ENCODE data around the gene BAX. TPM values are rescaled to one million over a fixed set of nuclear protein-coding genes. Genes with fewer than 3 reads are reported as not detected.
A peak's percentile ranks its signal among the peaks of the same experiment; 100 is the strongest.

BAX gene
- total and polyA plus RNA-seq, 9 of the 15 experiments (the other 6 are each of a cell fraction or from before 2014, with no cell fraction given), result 3.2 to 95.4 (median 44.5) TPM

DNA sequence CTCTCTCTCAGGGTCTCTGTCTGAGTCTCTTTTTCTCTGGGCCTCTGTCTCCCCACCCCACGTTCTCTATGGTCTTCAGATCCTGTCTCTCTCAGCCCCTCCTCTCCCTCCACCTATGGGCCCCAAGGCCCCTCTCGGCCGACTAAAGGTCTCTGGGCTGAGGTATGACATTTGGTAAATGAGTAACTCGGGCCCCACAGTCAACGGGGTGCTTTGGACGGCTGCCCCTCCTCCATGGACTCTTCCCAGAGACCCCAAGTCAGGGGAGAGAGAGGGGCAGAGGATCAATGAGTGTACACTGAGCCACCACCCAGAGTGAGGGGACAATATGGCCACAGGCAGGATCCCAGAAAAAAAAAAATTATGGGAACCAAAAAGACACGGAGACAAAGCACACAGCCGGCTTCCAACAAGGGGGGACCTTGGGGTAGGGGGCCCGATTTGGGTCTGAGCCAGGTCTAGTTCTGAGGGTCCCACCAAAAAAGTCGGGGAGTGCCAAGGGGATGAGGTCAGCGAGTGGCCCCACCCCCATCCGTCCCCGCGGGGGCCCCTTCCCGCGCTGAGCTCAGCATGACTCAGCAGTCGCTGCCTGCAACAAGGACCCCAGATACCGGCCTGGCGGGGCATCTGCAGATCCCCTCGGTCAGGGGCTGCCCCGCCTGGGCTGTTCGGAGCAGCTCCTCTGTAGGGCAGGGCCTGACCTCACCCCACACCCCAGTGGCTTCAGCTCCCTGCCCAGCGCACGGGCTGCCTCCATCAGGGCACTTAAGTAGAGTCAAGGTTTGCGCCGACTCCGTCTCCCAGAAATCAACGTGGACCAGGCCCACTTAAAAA lies 8.9 kb downstream of the BAX start (continued):
- TF ChIP-seq KAT8 (IDR thresholded peaks at IDR 0.05; ENCODE audit: low read depth), result no peak
- TF ChIP-seq OTX1 (CRISPR knock-in tag; IDR thresholded peaks at IDR 0.05), result 0 out of 2 replicates have a peak, but pooled peaks have one; percentile 5
- no peak for TF ChIP-seq ZBTB49 (CRISPR knock-in tag; IDR thresholded peaks at IDR 0.05; ENCODE audit: borderline replicate concordance)
- peak; percentile 97 to 98 for TF ChIP-seq MAZ (CRISPR knock-in tag; conservative IDR thresholded peaks at IDR 0.05 in 1 of 2, IDR thresholded peaks at IDR 0.05 in 1 of 2)
- no peak for TF ChIP-seq ZNF174 (CRISPR knock-in tag; IDR thresholded peaks at IDR 0.05)
- TF ChIP-seq FOXK1 (CRISPR knock-in tag; IDR thresholded peaks at IDR 0.05; ENCODE audit: borderline replicate concordance), result no peak
- TF ChIP-seq ZNF197 (CRISPR knock-in tag; IDR thresholded peaks at IDR 0.05; ENCODE audit: low read depth), result peak; percentile 83
- TF ChIP-seq PYGO2 (tag; IDR thresholded peaks at IDR 0.05), result peak; percentile 68; the same call in 1 of the 2 replicates
- TF ChIP-seq, protein P1, sequence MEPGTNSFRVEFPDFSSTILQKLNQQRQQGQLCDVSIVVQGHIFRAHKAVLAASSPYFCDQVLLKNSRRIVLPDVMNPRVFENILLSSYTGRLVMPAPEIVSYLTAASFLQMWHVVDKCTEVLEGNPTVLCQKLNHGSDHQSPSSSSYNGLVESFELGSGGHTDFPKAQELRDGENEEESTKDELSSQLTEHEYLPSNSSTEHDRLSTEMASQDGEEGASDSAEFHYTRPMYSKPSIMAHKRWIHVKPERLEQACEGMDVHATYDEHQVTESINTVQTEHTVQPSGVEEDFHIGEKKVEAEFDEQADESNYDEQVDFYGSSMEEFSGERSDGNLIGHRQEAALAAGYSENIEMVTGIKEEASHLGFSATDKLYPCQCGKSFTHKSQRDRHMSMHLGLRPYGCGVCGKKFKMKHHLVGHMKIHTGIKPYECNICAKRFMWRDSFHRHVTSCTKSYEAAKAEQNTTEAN (CRISPR knock-in tag; IDR thresholded peaks at IDR 0.05), result no peak
- peak; percentile 93 for TF ChIP-seq ZNF589 (CRISPR knock-in tag; IDR thresholded peaks at IDR 0.05; ENCODE audit: low read depth)
- TF ChIP-seq ZNF263 (CRISPR knock-in tag; IDR thresholded peaks at IDR 0.05; ENCODE audit: borderline replicate concordance), result peak; percentile 52; the same call in 1 of the 2 replicates
- TF ChIP-seq ZKSCAN8 (CRISPR knock-in tag; IDR thresholded peaks at IDR 0.05), result no peak; the same call in 1 of the 2 replicates
- TF ChIP-seq CCNT2 (IDR thresholded peaks at IDR 0.05; ENCODE audit: borderline replicate concordance, extremely low read depth, insufficient read length, low read depth, low read length), result peak; percentile 98
- no peak for TF ChIP-seq WHSC1 (IDR thresholded peaks at IDR 0.05; ENCODE audit: low read length)
- peak; percentile 77 for TF ChIP-seq HDAC3 (IDR thresholded peaks at IDR 0.05; ENCODE audit: borderline replicate concordance, partially characterized antibody)
- no peak for TF ChIP-seq TAF15 (IDR thresholded peaks at IDR 0.05; ENCODE audit: low read depth, low read length)
- TF ChIP-seq CBX1 (IDR thresholded peaks at IDR 0.05; ENCODE audit: low read depth), result 0 out of 2 replicates have a peak, but pooled peaks have one; percentile 20
- TF ChIP-seq, protein P2, sequence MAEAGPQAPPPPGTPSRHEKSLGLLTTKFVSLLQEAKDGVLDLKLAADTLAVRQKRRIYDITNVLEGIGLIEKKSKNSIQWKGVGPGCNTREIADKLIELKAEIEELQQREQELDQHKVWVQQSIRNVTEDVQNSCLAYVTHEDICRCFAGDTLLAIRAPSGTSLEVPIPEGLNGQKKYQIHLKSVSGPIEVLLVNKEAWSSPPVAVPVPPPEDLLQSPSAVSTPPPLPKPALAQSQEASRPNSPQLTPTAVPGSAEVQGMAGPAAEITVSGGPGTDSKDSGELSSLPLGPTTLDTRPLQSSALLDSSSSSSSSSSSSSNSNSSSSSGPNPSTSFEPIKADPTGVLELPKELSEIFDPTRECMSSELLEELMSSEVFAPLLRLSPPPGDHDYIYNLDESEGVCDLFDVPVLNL (CRISPR knock-in tag; IDR thresholded peaks at IDR 0.05; ENCODE audit: low read depth), result no peak
- TF ChIP-seq NFE2L1 (tag; IDR thresholded peaks at IDR 0.05; ENCODE audit: borderline replicate concordance, low read depth), result peak; percentile 89
- TF ChIP-seq XRCC4 (IDR thresholded peaks at IDR 0.05; ENCODE audit: extremely low read depth, insufficient read depth, insufficient read length), result no peak
- no peak for TF ChIP-seq ZNF408 (CRISPR knock-in tag; IDR thresholded peaks at IDR 0.05; ENCODE audit: low read depth)
- TF ChIP-seq U2AF2 (optimal IDR thresholded peaks at IDR 0.05; ENCODE audit: low read depth, low read length), result no peak
